Measurements from ENCODE around the gene PXT1. TPM values are rescaled to one million over a fixed set of nuclear protein-coding genes. Genes with fewer than 3 reads are reported as not detected.

Gene PXT1
- total and polyA plus RNA-seq, 8 donors: not detected

- no peaks in the 10 kb centered on the region for H3K27me3 ChIP-seq
- TF ChIP-seq EP300 (IDR thresholded peaks at IDR 0.05) (no peak), POLR2AphosphoS5 (IDR thresholded peaks at IDR 0.05) (no peak)
These were observed 25.0 kb upstream of the PXT1 start for GRCh38 chr6:36467625-36468024.

GRCh38 chr6:36464233-36464632, 21.6 kb upstream of the PXT1 start:
- intact Hi-C loops (cut with DNase I; ENCODE audit: low total_unique reads): no loop called here
- H3K27ac ChIP-seq: no peak overlapping the region
- DNase-seq: no peak
- no peak overlapping the region for H3K4me3 ChIP-seq
- no peaks in the 10 kb centered on the region for H3K36me3 ChIP-seq
- no peak for TF ChIP-seq CTCF (IDR thresholded peaks at IDR 0.05)
- no peak for TF ChIP-seq POLR2AphosphoS5 (IDR thresholded peaks at IDR 0.05)
- no peak for TF ChIP-seq POLR2A (IDR thresholded peaks at IDR 0.05)
- no peak for TF ChIP-seq EP300 (IDR thresholded peaks at IDR 0.05)
- no peaks in the 10 kb centered on the region for H3K27me3 ChIP-seq
- 76 to 91% (median 83%) methylated on average over 1 of the region's 1 CpG for WGBS, 5 donors
- H3K9me3 ChIP-seq: no peaks in the 10 kb centered on the region
- peaks cover 4 to 44% (median 18%) of the 10 kb centered on the region in 4 donors for H3K4me1 ChIP-seq

More at GRCh38 chr6:36467625-36468024, 25.0 kb upstream of the PXT1 start:
- no peaks in the 10 kb centered on the region for H3K9me3 ChIP-seq
- DNase-seq: no peak
- intact Hi-C loops (cut with DNase I; ENCODE audit: low total_unique reads): no loop called here
- H3K4me1 ChIP-seq: peaks cover 0 to 23% (median 0%) of the 10 kb centered on the region in 4 donors
- no peak overlapping the region for H3K4me3 ChIP-seq
- H3K36me3 ChIP-seq: peaks cover 9 to 29% (median 27%) of the 10 kb centered on the region in 4 donors
- 94 to 100% (median 97%) methylated on average over 3 of the region's 3 CpGs for WGBS, 5 donors
- H3K27ac ChIP-seq: no peak overlapping the region

- intact Hi-C loops (cut with DNase I; ENCODE audit: low total_unique reads): no loop called here
- 63 to 90% (median 81%) methylated on average over 1 of the region's 1 CpG for whole genome bisulfite sequencing, 5 donors
- TF ChIP-seq POLR2AphosphoS5 (IDR thresholded peaks at IDR 0.05) (no peak), EP300 (IDR thresholded peaks at IDR 0.05) (no peak), CTCF (IDR thresholded peaks at IDR 0.05) (no peak), POLR2A (IDR thresholded peaks at IDR 0.05) (no peak)
- H3K4me3 ChIP-seq: no peak overlapping the region
- DNase-seq: no peak
- H3K9me3 ChIP-seq: no peaks in the 10 kb centered on the region
- no peaks in the 10 kb centered on the region for H3K36me3 ChIP-seq
- peaks cover 4 to 48% (median 21%) of the 10 kb centered on the region in 4 donors for H3K4me1 ChIP-seq
- H3K27me3 ChIP-seq: no peaks in the 10 kb centered on the region
- no peak overlapping the region for H3K27ac ChIP-seq
These were observed 21.0 kb upstream of the PXT1 start for GRCh38 chr6:36463676-36464075.

GRCh38 chr6:36461646-36462045, 19.0 kb upstream of the PXT1 start:
- Histone ChIP-seq H3K27me3 (no peaks in the 10 kb centered on the region), H3K4me3 (no peak overlapping the region), H3K36me3 (peaks cover 0 to 4% (median 0%) of the 10 kb centered on the region in 4 donors), H3K9me3 (no peaks in the 10 kb centered on the region), H3K4me1 (peaks cover 4 to 48% (median 21%) of the 10 kb centered on the region in 4 donors), H3K27ac (no peak overlapping the region)
- no peak for TF ChIP-seq POLR2A (IDR thresholded peaks at IDR 0.05)
- no peak for TF ChIP-seq EP300 (IDR thresholded peaks at IDR 0.05)
- no peak for TF ChIP-seq POLR2AphosphoS5 (IDR thresholded peaks at IDR 0.05)
- no peak for TF ChIP-seq CTCF (IDR thresholded peaks at IDR 0.05)
- no peak for DNase-seq
- intact Hi-C loops (cut with DNase I; ENCODE audit: low total_unique reads): no loop called here
- 29 to 55% (median 40%) methylated on average over 3 of the region's 3 CpGs for whole genome bisulfite sequencing, 5 donors

- DNase-seq: no peak
- Histone ChIP-seq H3K36me3 (peaks cover 0 to 4% (median 0%) of the 10 kb centered on the region in 4 donors), H3K4me1 (peaks cover 4 to 49% (median 21%) of the 10 kb centered on the region in 4 donors), H3K4me3 (no peak overlapping the region), H3K9me3 (no peaks in the 10 kb centered on the region), H3K27me3 (no peaks in the 10 kb centered on the region), H3K27ac (no peak overlapping the region)
- TF ChIP-seq POLR2A (IDR thresholded peaks at IDR 0.05): no peak
- no peak for TF ChIP-seq CTCF (IDR thresholded peaks at IDR 0.05)
- no peak for TF ChIP-seq POLR2AphosphoS5 (IDR thresholded peaks at IDR 0.05)
- no peak for TF ChIP-seq EP300 (IDR thresholded peaks at IDR 0.05)
- intact Hi-C loops (cut with DNase I; ENCODE audit: low total_unique reads): no loop called here
These were observed 18.3 kb upstream of the PXT1 start for GRCh38 chr6:36460916-36461315.
